ENCODE measurements around the gene ABCA7. TPM values are rescaled to one million over a fixed set of nuclear protein-coding genes. Genes with fewer than 3 reads are reported as not detected.

The ABCA7 gene
- total and polyA plus RNA-seq, 12 donors, result 2.1 to 109 (median 18.8) TPM

GRCh38 chr19:1104311-1105007 lies 64.6 kb downstream of the ABCA7 start:
- H3K27me3 ChIP-seq, result no peaks in the 10 kb centered on the region
- H3K9me3 ChIP-seq (replicated peaks in 1 of 3), result no peaks in the 10 kb centered on the region
- H3K4me3 ChIP-seq, result peak overlapping the region; percentile 37 to 84 (median 62)
- TF ChIP-seq POLR2A (IDR thresholded peaks at IDR 0.05), result peak; percentile 20 to 39
- peak in 2 of 6 experiments; percentile 3 to 20 for TF ChIP-seq CTCF (IDR thresholded peaks at IDR 0.05)
- peaks cover 0 to 34% of the 10 kb centered on the region in 2 donors for H3K36me3 ChIP-seq (replicated peaks in 1 of 2)
- H3K4me1 ChIP-seq (replicated peaks in 1 of 2), result peaks cover 32 to 41% of the 10 kb centered on the region in 2 donors
- DNase-seq, result peak; percentile 80 to 90 (median 88)
- WGBS, 4 donors, result 0 to 1% (median 0%) methylated on average over 5 to 92 of the region's 93 CpGs; no CpG with 5 or more reads in 1 of the 4 donors
- H3K27ac ChIP-seq, result peak overlapping the region; percentile 97 to 99 (median 99)
- intact Hi-C loops (cut with DNase I), result no loop called here

GRCh38 chr19:1105008-1105872 lies 65.3 kb downstream of the ABCA7 start:
- Histone ChIP-seq H3K27me3 (no peaks in the 10 kb centered on the region), H3K36me3 (replicated peaks in 1 of 2) (peaks cover 0 to 42% of the 10 kb centered on the region in 2 donors), H3K27ac (peak overlapping the region; percentile 97 to 99 (median 99)), H3K4me3 (peak overlapping the region in 3 of 4 donors; percentile 37 to 84 (median 64)), H3K4me1 (replicated peaks in 1 of 2) (peaks cover 32 to 38% of the 10 kb centered on the region in 2 donors), H3K9me3 (replicated peaks in 1 of 3) (no peaks in the 10 kb centered on the region)
- intact Hi-C loops (cut with DNase I), result no loop called here
- DNase-seq, result peak; percentile 67 to 78 (median 70)
- no peak for TF ChIP-seq CTCF (IDR thresholded peaks at IDR 0.05)
- TF ChIP-seq POLR2A (IDR thresholded peaks at IDR 0.05), result no peak
- WGBS, 4 donors, result 20 to 54% (median 37%) methylated on average over 22 to 69 of the region's 69 CpGs

- Histone ChIP-seq H3K4me3 (no peak overlapping the region), H3K4me1 (replicated peaks in 1 of 2) (peaks cover 36 to 37% of the 10 kb centered on the region in 2 donors), H3K9me3 (replicated peaks in 1 of 3) (no peaks in the 10 kb centered on the region), H3K27ac (peak overlapping the region in 3 of 5 donors; percentile 62 to 99 (median 98)), H3K36me3 (replicated peaks in 1 of 2) (peaks cover 0 to 49% of the 10 kb centered on the region in 2 donors), H3K27me3 (no peaks in the 10 kb centered on the region)
- peak in 1 of 6 experiments; percentile 16 for TF ChIP-seq CTCF (IDR thresholded peaks at IDR 0.05)
- no peak for TF ChIP-seq POLR2A (IDR thresholded peaks at IDR 0.05)
- 82 to 93% (median 86%) methylated on average over 10 to 32 of the region's 32 CpGs for WGBS, 4 donors
- DNase-seq, result peak in 1 of 7 donors; percentile 52
- intact Hi-C loops (cut with DNase I), result no loop called here
Measured at GRCh38 chr19:1105873-1106840, 66.2 kb downstream of the ABCA7 start.

Data from adrenal gland (tissue), 12 donors.